Measurements from ENCODE around the gene VPS54. TPM values are rescaled to one million over a fixed set of nuclear protein-coding genes. Genes with fewer than 3 reads are reported as not detected.

The VPS54 gene
- total RNA-seq, 1 experiment from 2014 or later, result 20.7 TPM

DNA sequence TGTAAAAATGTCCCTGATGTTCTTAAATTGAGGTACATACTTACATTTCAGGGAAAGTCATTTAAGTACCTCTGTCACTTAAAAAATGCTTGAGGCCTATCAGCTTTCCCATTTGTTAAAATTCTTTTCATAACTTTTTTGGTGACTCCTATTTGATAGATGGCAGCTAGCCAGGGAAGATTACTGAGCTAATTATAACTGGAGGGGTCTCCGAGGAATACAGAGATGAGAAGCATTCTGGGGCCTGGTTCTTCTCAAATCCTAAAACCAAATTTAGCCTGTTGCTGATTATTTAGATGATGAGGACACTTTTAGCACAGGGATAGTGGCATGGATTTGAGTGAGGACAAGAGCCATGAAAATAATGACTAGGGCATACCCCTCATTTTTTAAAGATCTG is 172.7 kb downstream of the VPS54 start:
- intact Hi-C loops (cut with micrococcal nuclease; ENCODE audit: unreplicated experiment), result loop anchor here (10.0 kb wide), 1 partner anchor 428 kb away; no protein-coding TSS in a partner anchor
- POLR2A ChIA-PET (ENCODE audit: unreplicated experiment), result interaction anchor here (0.5 kb wide), 1 partner anchor 324 kb away, joined by 5 read pairs; no protein-coding TSS in a partner anchor
- Histone ChIP-seq H4K20me1 (ENCODE audit: insufficient read depth) (no peaks in the 10 kb centered on the region; the same call in 1 of the 2 replicates), H3K4me1 (replicated peaks; ENCODE audit: insufficient read depth) (peaks cover 19% of the 10 kb centered on the region), H3K27me3 (ENCODE audit: insufficient read depth, low read depth) (no peaks in the 10 kb centered on the region), H3K9me2 (ENCODE audit: insufficient read depth) (no peaks in the 10 kb centered on the region), H3F3A (ENCODE audit: insufficient read depth, low read depth) (peaks cover 23% of the 10 kb centered on the region), H3K4me2 (no peak overlapping the region), H3K79me2 (ENCODE audit: low read depth) (peaks cover 96% of the 10 kb centered on the region), H3K36me3 (ENCODE audit: low read depth) (peaks cover 2% of the 10 kb centered on the region), H3K27ac (no peak overlapping the region), H3K4me3 (no peak overlapping the region), H3K9me3 (ENCODE audit: insufficient read depth, low read depth) (no peaks in the 10 kb centered on the region; the same call in 1 of the 2 replicates), H2AFZ (no peak overlapping the region)
- TF ChIP-seq, protein P1, sequence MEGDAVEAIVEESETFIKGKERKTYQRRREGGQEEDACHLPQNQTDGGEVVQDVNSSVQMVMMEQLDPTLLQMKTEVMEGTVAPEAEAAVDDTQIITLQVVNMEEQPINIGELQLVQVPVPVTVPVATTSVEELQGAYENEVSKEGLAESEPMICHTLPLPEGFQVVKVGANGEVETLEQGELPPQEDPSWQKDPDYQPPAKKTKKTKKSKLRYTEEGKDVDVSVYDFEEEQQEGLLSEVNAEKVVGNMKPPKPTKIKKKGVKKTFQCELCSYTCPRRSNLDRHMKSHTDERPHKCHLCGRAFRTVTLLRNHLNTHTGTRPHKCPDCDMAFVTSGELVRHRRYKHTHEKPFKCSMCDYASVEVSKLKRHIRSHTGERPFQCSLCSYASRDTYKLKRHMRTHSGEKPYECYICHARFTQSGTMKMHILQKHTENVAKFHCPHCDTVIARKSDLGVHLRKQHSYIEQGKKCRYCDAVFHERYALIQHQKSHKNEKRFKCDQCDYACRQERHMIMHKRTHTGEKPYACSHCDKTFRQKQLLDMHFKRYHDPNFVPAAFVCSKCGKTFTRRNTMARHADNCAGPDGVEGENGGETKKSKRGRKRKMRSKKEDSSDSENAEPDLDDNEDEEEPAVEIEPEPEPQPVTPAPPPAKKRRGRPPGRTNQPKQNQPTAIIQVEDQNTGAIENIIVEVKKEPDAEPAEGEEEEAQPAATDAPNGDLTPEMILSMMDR (conservative IDR thresholded peaks at IDR 0.05), result no peak
- TF ChIP-seq EZH2 (IDR thresholded peaks at IDR 0.05; ENCODE audit: low read depth), result no peak
- CTCF ChIA-PET, result no interaction called here
- BruUV-seq (replicated peaks), result no TSS peak
- DNase-seq, result no peak

DNA sequence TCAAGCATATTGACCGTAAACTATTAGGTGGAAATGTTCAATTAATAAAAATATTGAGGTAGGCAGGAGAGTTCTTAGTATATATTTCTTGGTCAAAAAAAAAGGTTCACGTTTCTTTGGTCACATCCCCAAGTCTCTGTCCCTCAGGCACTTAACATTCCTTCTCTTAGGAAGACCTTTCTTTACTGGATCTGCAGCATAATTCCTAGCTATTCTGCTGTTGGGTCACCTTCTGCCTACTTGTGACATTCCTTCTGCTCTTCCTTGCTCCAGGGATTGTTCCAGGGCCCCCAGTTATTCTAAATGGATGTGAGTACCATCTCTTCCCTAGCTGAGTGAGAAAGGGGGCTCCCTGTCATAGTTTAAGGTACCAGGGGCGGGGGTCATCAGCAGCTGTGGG is 173.4 kb downstream of the VPS54 start:
- H3K9me3 ChIP-seq (ENCODE audit: insufficient read depth, low read depth), result no peaks in the 10 kb centered on the region; the same call in 1 of the 2 replicates
- no peaks in the 10 kb centered on the region for H3K9me2 ChIP-seq (ENCODE audit: insufficient read depth)
- H3F3A ChIP-seq (ENCODE audit: insufficient read depth, low read depth), result peaks cover 23% of the 10 kb centered on the region
- POLR2A ChIA-PET (ENCODE audit: unreplicated experiment), result interaction anchor here (0.5 kb wide), 1 partner anchor 324 kb away, joined by 5 read pairs; no protein-coding TSS in a partner anchor
- intact Hi-C loops (cut with micrococcal nuclease; ENCODE audit: unreplicated experiment), result loop anchor here (10.0 kb wide), 1 partner anchor 429 kb away; no protein-coding TSS in a partner anchor
- no peaks in the 10 kb centered on the region for H3K27me3 ChIP-seq (ENCODE audit: insufficient read depth, low read depth)
- no peaks in the 10 kb centered on the region; the same call in 1 of the 2 replicates for H4K20me1 ChIP-seq (ENCODE audit: insufficient read depth)
- no peak overlapping the region for H2AFZ ChIP-seq
- H3K4me3 ChIP-seq, result no peak overlapping the region
- CTCF ChIA-PET, result no interaction called here
- DNase-seq, result no peak
- H3K4me1 ChIP-seq (replicated peaks; ENCODE audit: insufficient read depth), result peaks cover 19% of the 10 kb centered on the region
- no peak overlapping the region for H3K4me2 ChIP-seq
- peaks cover 90% of the 10 kb centered on the region for H3K79me2 ChIP-seq (ENCODE audit: low read depth)
- BruUV-seq (replicated peaks), result no TSS peak
- no peaks in the 10 kb centered on the region; the same call in 1 of the 2 replicates for H3K36me3 ChIP-seq (ENCODE audit: low read depth)
- H3K27ac ChIP-seq, result no peak overlapping the region
- TF ChIP-seq, protein P1 (conservative IDR thresholded peaks at IDR 0.05), result no peak

DNA sequence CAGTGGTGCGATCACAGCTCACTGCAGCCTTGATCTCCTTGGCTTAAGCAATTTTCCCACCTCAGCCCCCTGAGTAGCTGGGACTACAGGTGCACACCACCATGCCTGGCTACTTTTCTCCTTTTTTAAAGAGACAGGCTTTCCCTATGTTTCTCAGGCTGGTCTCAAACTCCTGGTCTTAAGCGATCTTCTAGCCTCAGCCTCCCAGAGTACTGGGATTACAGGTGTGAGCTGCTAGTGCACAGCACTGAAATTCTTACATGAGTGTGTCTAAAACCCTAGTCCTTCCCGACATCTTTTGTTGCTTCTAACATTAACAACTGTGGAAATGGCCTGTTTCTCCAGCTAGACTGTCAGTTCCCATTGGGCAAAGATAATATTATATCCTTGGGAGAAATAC is 174.6 kb downstream of the VPS54 start:
- H3F3A ChIP-seq (ENCODE audit: insufficient read depth, low read depth), result peaks cover 22% of the 10 kb centered on the region
- no peaks in the 10 kb centered on the region; the same call in 1 of the 2 replicates for H3K36me3 ChIP-seq (ENCODE audit: low read depth)
- peak overlapping the region; percentile 92; the same call in 1 of the 2 replicates for H3K4me2 ChIP-seq
- no TSS peak for BruUV-seq (replicated peaks)
- no peaks in the 10 kb centered on the region for H3K9me2 ChIP-seq (ENCODE audit: insufficient read depth)
- no peak for DNase-seq
- peaks cover 24% of the 10 kb centered on the region for H3K4me1 ChIP-seq (replicated peaks; ENCODE audit: insufficient read depth)
- ChIA-PET CTCF (no interaction called here), POLR2A (ENCODE audit: unreplicated experiment) (interaction anchor here (0.6 to 0.7 kb wide), 3 partner anchors 54 to 1139 kb away, joined by 3 to 6 read pairs (median 4); partner anchors contain the start of gene EHBP1)
- H3K27me3 ChIP-seq (ENCODE audit: insufficient read depth, low read depth), result no peaks in the 10 kb centered on the region
- H3K4me3 ChIP-seq, result no peak overlapping the region
- intact Hi-C loops (cut with micrococcal nuclease; ENCODE audit: unreplicated experiment), result loop anchor here (10.0 kb wide), 1 partner anchor 430 kb away; no protein-coding TSS in a partner anchor
- no peak overlapping the region for H2AFZ ChIP-seq
- H3K27ac ChIP-seq, result no peak overlapping the region
- no peaks in the 10 kb centered on the region; the same call in 1 of the 2 replicates for H4K20me1 ChIP-seq (ENCODE audit: insufficient read depth)
- H3K79me2 ChIP-seq (ENCODE audit: low read depth), result peaks cover 77% of the 10 kb centered on the region
- H3K9me3 ChIP-seq (ENCODE audit: insufficient read depth, low read depth), result no peaks in the 10 kb centered on the region; the same call in 1 of the 2 replicates
- TF ChIP-seq EZH2 (IDR thresholded peaks at IDR 0.05; ENCODE audit: low read depth), result no peak
- TF ChIP-seq, protein P1 (conservative IDR thresholded peaks at IDR 0.05), result no peak

Data from PC-9 (cell line).